ENCODE results near the gene TMEM269. TPM values are rescaled to one million over a fixed set of nuclear protein-coding genes. Genes with fewer than 3 reads are reported as not detected.
A peak's percentile ranks its signal among the peaks of the same experiment; 100 is the strongest.

TMEM269 gene
- total and polyA plus RNA-seq, 9 of the 15 experiments (the other 6 are each of a cell fraction or from before 2014, with no cell fraction given) = 0.09 to 0.49 (median 0.21) TPM

DNA sequence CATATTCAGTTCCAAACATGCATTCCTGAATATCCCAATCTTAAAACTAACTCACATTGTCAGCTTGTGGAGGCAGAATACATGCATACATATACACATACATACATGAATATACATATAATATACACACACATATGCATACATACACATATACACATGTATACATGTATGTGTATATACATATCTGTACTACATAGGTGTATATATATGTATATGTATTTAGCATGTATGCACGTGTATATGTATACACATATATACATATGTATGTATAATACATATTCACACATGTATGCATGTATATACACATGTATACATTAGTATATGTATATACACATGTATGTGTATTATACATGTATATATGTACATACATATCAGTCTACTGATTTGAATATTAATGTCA, 60.4 kb downstream of the TMEM269 start (continued):
- 0 out of 2 replicates have a peak, but pooled peaks have one; percentile 47 for TF ChIP-seq POLR2AphosphoS5 (IDR thresholded peaks at IDR 0.05; ENCODE audit: control insufficient read depth, insufficient read depth, low read depth, low read length)

GRCh38 chr1:42845866-42846256, 61.1 kb downstream of the TMEM269 start:
- peak overlapping the region; percentile 89 for H2AFZ ChIP-seq (ENCODE audit: low read depth, low read length)
- FAIRE-seq (no peak), DNase-seq (ENCODE audit: extremely low read depth in 1 of 4, low spot score in 3 of 4) (no peak), ATAC-seq (peak; percentile 16)
- intact Hi-C loops (cut with micrococcal nuclease) (loop anchor here (2.0 to 5.0 kb wide), 2 partner anchors 21 to 79 kb away; partner anchors contain the start of genes C1orf50 and P3H1), in situ Hi-C loops (cut with MboI) (no loop called here)
- peak overlapping the region; percentile 96 for H3K4me2 ChIP-seq (ENCODE audit: insufficient read depth, low read length)
- peaks cover 34% of the 10 kb centered on the region for H3K79me2 ChIP-seq (ENCODE audit: control insufficient read depth, insufficient read depth, low read length)
- H3K9ac ChIP-seq (ENCODE audit: insufficient read depth in 1 of 2, low read depth in 2 of 2, low read length in 2 of 2) = peak overlapping the region; percentile 72 to 86; a peak in 3 of 4 replicates
- H3K9me3 ChIP-seq (replicated peaks; ENCODE audit: control insufficient read depth, insufficient read depth, low read depth, low read length) = no peaks in the 10 kb centered on the region
- no peaks in the 10 kb centered on the region for H4K20me1 ChIP-seq (replicated peaks; ENCODE audit: control insufficient read depth, insufficient read depth, low read length)
- H3K4me1 ChIP-seq (replicated peaks in 1 of 2; ENCODE audit: control insufficient read depth in 2 of 2, insufficient read depth in 2 of 2, low read length in 2 of 2) = peaks cover 14 to 32% of the 10 kb centered on the region in 2 experiments
- H3K36me3 ChIP-seq (ENCODE audit: control insufficient read depth, insufficient read depth, low read length) = peaks cover 56% of the 10 kb centered on the region
- TSS peak; percentile 89 for BruUV-seq (replicated peaks)
- WGBS (ENCODE audit: insufficient coverage, low coverage, missing lambda C conversion rate) = under 1% methylated on average over 10 of the region's 10 CpGs
- H3K4me3 ChIP-seq = peak overlapping the region; percentile 70
- peak overlapping the region; percentile 43 for H3K27ac ChIP-seq (ENCODE audit: extremely low read depth, low read depth, low read length)
- no peaks in the 10 kb centered on the region for H3K9me1 ChIP-seq (ENCODE audit: control insufficient read depth, insufficient read depth, low read length)
- ChIA-PET CTCF (ENCODE audit: low intra/inter-chr PET ratio) (no interaction called here), POLR2A (interaction anchor here (0.5 to 6.4 kb wide), 17 partner anchors 10 to 457 kb away, joined by 3 to 94 read pairs (median 4); partner anchors contain the start of genes C1orf50, ERMAP, P3H1 and SVBP)
- no peaks in the 10 kb centered on the region for H3K27me3 ChIP-seq (ENCODE audit: control insufficient read depth in 2 of 2, insufficient read depth in 2 of 2, low read length in 2 of 2)
- TF ChIP-seq FOXA1 (IDR thresholded peaks at IDR 0.05; ENCODE audit: borderline replicate concordance) (no peak), MYNN (IDR thresholded peaks at IDR 0.05) (no peak), MYNN (CRISPR knock-in tag; IDR thresholded peaks at IDR 0.05) (no peak), ZFP1 (CRISPR knock-in tag; IDR thresholded peaks at IDR 0.05) (0 out of 2 replicates have a peak, but pooled peaks have one; percentile 6), CTBP1 (IDR thresholded peaks at IDR 0.05; ENCODE audit: borderline replicate concordance) (no peak), MECOM (CRISPR knock-in tag; IDR thresholded peaks at IDR 0.05) (no peak), SMAD4 (CRISPR knock-in tag; conservative IDR thresholded peaks at IDR 0.05) (peak; percentile 31)
- TF ChIP-seq, protein P1, sequence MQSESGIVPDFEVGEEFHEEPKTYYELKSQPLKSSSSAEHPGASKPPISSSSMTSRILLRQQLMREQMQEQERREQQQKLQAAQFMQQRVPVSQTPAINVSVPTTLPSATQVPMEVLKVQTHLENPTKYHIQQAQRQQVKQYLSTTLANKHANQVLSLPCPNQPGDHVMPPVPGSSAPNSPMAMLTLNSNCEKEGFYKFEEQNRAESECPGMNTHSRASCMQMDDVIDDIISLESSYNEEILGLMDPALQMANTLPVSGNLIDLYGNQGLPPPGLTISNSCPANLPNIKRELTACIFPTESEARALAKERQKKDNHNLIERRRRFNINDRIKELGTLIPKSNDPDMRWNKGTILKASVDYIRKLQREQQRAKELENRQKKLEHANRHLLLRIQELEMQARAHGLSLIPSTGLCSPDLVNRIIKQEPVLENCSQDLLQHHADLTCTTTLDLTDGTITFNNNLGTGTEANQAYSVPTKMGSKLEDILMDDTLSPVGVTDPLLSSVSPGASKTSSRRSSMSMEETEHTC (IDR thresholded peaks at IDR 0.05) = no peak
- TF ChIP-seq, protein P2, sequence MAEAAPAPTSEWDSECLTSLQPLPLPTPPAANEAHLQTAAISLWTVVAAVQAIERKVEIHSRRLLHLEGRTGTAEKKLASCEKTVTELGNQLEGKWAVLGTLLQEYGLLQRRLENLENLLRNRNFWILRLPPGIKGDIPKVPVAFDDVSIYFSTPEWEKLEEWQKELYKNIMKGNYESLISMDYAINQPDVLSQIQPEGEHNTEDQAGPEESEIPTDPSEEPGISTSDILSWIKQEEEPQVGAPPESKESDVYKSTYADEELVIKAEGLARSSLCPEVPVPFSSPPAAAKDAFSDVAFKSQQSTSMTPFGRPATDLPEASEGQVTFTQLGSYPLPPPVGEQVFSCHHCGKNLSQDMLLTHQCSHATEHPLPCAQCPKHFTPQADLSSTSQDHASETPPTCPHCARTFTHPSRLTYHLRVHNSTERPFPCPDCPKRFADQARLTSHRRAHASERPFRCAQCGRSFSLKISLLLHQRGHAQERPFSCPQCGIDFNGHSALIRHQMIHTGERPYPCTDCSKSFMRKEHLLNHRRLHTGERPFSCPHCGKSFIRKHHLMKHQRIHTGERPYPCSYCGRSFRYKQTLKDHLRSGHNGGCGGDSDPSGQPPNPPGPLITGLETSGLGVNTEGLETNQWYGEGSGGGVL (CRISPR knock-in tag; IDR thresholded peaks at IDR 0.05) = peak; percentile 22; the same call in 1 of the 2 replicates
